NCI-H146 treated with DMSO at 0.1 percent for 48 hours (cell line): Measurements from ENCODE around the gene TMEM259.

Source experiments
- DNase-seq: peaks from one replicate; lab custom pipeline; 2025; ENCODE audit not compliant: unreplicated experiment; lab: John Stamatoyannopoulos, UW

TMEM259 gene

DNA sequence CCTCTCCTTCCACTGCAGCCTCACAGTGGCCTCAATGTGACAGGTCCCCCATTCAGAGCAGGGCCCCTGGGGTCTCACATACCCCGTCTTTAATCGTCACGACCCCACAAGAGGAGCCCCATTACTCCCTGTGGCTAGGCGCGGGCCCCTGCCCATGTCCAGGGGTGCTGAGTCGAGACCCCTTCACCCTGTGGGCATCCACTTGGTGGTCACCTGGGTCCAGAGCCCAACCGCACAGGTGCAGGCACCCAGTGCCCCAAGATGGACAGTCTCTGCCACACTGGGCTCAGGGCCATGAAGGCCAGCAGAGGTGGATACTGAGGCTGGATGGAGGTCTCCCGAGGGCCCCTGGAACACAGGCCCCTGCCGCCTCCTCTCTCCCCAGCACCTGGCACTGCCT, 3.0 kb downstream of the TMEM259 start:
- DNase-seq, result no peak

DNA sequence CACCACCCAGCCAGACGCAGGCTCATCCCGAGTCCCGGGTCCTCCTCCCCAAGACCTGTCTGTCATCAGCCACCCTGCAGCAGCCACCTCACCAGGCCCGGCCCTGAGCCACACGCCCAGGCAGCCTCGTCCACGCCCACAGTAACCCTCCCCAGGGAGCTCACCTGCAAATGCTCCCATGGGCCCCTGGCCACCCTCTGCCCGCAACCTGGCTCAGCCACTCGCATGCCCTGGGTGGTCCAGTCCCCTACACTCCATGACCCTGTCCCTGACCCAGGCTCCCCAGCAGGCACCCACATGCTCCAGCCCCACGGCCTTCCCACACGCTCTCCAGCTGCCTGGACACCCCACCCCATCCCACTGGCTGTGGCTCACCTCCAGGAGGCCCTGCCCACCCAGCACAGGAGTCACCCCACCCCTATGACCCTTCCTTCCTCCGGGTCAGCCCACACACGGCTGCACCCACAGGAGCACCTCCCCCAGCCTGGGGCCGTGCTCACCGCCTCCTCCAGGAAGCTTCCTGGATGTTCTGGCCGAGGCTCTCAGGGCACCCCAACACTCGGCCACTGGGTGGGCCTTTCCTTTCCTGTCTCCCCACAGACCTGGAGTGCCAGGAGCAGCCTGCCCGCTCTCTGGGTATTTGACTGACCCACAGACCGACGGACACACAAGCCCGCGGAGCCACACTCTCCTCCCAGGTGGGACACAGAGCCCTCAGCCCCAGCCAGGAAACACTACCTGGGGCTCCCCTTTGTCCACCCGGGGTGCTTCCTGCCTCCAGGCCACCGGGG, 3.6 kb downstream of the TMEM259 start:
- no peak for DNase-seq

DNA sequence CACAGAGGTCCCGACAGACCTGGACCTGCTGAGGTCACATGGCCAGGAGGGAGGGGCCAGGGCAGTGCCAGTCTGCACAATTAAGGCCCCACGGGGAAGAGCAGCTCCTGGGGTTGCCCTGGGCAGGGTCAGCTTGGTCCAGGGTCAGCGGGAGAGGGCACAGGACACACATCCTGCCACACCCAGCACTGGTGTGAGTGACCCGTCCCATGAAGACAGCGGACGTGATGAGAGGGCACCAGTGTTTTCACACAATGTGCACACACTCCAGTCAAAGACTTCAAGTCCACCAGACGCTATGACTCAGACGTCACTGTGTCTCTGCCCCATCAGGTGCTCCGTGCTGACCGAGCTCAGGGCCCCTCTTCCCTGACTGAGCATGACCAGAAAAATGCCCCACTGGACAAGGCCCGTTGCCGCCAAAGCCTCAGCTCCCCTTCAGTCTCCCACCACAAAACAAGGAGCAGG, 4.2 kb downstream of the TMEM259 start:
- no peak for DNase-seq

DNA sequence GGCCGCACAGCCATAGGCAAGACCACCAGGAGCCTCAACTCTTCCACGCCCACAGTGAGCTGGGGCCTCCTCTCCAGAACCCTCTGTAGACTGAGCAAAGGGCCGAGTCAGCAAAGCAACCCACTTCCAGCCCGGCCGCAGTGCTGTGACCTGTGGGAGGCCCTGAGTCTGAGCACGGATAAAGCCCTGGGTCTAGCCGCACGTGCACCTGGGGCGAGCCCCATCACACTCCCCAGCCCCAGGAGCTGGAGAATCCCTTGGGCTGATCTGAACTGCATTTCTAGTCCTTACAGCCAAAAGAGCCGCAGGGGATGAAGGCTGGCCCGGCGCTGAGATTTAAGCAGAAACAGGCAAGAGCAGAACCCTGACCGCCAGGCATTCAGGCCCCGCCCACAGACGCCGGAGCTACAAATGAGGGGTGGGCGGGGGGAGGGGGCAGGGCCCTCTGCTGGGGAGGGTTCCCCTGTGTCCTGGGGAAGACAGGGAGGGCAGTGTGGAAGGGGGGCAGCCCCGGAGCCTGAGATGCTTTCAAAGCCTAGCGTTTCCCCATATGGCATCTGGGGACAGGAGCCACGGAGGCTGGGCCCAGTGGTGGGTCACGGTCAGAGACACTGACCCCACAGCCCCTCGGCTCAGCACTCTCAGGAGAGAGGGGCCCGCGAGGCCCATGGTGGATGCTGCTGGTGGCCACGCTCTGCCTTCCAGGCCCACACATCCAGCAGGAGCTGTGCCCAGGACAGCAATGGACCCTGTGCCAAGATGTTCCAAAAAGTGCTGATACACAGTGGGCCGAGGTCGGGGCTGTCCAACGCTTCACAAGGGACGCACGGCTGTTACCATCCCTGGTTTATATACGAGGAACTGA, 4.9 kb downstream of the TMEM259 start:
- DNase-seq, result no peak

DNA sequence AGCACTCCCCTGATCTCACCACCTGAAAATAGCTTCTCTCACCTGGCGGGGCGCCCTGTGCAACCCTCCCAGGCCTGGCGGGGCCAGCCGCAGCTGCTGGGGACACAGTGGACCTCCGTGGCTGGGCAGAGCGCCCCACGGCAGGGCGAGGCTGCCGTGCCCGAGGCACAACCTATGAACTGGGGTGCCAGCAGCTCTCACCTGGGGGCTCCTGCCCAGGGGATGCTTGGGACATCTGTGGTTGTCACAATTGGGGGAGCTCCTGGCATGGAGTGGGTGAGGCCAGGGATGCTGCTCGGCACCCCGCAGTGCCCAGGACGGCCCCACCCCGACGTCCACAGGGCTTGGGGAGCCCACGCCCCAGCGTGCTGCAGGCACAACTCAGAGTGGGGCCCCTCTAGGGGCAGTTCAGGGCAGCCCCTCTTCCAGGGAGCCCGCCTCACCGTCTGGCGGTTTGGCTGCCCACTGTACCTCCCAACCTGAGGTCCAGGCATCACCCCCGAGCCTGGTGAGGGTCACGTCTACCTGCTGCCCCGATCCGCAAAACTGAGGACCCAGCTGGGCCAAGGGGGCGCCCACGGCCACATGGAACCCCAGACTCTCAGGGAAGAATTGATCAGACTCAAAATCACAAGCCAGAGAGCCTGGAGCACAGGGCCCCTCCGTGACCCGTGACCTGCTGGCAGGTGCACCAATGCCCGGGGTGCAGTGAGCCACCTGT, 5.7 kb downstream of the TMEM259 start:
- DNase-seq, result no peak

DNA sequence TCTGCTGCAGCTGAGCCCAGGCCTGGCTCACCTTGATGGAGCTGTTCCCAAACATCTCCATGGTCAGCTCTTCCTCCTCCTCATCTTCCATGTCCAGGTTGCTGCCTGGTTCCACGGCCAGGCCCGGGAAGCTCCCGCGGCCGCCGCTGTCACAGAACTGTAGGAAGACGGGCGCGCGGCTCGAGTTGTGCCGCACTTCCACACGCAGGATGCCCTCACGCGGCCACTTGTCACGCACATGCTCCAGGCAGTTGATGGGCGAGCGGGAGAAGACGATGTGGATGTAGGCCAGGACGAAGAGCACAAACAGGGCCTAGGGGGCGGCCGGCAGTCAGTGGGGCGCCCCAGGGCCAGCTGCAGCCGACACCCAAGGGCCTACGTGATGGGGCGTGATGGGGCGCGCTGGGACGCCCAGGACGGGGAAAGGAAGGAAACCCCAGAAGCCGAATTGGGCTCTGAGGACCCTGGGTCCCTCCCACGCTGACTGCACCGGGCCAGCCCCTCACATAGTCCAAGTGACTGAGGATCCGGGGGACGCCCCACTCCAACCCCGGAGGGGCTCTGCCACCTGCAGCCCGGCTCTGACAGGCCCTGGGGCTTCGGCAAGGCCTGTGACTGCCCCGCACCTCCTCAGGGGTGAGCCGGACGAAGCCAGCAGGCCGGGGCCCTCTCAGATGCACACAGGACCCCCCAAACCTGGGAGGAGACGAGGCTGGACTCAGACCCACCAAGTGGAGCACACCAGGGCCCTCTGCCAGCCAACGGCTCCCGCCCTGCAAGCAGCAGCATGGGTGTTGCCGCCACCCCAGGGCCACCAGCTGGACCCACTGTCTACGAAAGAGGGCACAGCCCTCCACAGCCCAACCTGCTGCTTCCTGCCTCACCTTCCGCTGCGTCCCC, 6.5 kb downstream of the TMEM259 start:
- DNase-seq, result no peak

DNA sequence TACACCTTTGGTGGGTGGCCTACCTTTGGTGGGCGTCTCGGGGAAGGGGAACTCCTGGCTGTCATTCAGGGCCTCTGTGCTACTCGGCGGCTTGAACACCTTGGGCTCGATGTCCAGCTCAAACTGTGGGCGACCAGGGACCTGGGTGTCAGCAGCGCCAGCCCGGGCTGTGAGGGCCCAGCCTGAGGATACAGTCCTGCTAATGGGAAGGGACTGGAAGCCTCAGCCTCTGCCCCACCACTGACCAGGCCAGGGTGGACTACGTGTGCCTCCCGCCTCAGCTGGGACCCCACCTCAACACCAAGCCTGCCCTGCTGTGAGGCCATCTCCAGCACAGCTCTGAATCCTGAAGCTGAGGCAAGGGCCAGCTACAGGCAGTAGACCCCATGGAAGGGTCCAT, 7.7 kb downstream of the TMEM259 start:
- no peak for DNase-seq

DNA sequence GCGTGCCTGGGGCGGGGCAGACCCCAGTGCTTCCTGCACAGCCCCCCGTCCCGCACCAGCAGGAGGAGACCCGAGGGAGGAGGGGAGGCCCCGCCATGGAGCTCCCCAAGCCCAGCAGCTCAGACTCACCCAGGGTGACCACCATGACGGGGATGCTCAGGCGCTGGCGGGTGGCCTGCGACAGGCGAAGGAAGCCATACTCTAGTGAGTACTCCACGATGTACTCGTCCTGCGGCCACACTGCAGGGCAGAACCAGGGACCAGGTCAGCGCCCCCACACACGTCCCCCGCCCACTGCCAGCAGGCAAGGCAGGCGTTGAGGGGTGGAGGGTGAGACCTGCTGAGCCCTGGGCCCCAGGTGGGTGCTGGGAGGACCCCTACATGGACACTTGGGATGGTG, 8.6 kb downstream of the TMEM259 start:
- no peak for DNase-seq

DNA sequence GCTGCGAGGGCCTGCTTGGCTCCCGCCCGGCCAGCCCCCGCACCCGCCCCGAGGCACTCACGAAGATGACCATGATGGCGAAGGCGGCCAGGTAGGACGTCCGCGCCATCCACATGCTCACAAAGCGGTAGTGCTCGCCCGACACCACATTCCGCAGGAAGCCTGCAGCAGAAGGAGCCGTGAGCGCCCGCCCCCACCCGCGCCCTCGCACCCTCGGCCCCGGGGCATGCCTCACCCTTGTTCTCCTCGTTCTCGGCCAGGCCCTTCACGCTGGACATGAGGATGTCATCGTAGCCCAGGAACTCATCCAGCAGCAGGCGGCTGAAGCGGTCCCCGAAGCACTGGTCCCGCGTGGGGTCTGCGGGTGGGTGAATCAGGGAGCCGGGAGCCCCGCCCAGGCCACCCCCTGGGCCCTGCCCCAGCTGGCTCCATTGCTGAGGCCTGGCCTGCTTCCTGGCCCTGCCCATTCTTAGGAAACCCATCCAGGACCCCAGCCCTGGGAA, 9.0 kb downstream of the TMEM259 start:
- DNase-seq, result no peak

DNA sequence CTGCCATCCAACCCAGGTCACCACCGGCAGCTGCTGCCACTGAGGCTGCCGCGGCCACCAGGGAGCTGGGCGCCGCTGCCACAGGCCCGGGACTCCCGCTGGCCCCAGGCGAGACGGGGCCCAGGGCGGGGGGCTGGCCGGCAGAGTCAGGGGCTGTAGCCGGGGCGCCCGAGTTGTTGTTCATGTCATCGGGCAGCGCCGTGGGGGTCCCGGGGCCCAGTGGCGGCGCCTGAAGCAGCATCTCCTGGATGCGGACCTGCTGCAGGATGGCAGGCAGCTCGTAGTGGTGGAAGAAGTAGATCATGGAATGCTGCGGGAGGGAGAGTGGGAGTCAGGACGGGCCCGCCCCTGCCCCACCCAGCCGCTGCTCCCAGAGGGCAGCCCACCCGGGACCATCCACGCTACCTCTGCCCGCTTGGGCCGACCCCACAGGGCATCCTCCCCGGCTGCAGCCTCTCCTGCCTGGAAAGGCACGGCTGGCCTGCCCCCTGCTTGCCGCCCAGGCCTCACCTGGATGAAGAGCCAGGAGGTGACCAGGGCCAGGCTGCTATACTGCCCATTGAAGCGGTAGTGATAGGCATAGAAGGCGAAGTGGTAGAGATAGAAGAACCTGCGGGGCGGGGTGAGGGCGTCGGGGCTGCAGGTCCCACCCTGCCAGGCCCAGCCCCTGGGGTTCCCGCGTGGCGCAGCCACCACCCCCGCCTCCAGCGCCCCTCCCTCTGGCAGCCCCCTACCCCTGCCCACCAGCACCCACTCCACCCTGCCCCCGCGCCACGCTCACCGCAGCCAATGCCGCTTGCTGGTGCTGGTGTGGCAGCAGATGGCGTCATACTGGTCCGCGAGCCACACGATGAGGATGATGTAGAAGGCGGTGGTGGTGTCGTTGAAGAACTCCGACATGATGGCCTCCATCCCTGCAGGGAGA, 10.1 kb downstream of the TMEM259 start:
- no peak for DNase-seq

DNA sequence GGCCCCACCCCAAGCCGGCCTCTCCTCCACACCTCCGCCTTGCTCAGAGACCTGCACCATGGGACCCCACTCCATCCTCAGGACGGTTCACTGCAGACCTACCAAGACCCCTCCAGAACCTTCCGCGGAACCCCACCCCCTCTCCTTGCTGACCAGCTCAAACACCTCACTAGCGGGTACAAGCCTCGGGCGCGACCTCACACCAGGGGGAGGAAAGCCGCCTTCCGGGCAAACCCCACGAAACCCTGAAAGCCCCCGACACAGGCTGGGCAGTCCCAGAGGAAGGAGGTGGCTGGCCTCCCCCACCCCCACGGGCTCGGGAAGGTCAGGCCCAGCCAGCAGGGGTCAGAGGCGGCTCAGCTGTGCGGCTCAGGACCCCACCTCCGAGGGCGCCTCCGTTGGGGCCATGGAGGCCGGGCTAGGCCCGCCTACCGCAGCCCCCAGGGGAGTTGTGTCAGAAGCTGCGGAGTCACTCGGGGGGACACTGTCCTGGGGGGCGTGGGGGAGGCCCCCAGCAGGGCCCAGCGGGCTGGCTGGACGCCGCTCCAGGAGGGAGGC, 10.9 kb downstream of the TMEM259 start:
- DNase-seq, result no peak

DNA sequence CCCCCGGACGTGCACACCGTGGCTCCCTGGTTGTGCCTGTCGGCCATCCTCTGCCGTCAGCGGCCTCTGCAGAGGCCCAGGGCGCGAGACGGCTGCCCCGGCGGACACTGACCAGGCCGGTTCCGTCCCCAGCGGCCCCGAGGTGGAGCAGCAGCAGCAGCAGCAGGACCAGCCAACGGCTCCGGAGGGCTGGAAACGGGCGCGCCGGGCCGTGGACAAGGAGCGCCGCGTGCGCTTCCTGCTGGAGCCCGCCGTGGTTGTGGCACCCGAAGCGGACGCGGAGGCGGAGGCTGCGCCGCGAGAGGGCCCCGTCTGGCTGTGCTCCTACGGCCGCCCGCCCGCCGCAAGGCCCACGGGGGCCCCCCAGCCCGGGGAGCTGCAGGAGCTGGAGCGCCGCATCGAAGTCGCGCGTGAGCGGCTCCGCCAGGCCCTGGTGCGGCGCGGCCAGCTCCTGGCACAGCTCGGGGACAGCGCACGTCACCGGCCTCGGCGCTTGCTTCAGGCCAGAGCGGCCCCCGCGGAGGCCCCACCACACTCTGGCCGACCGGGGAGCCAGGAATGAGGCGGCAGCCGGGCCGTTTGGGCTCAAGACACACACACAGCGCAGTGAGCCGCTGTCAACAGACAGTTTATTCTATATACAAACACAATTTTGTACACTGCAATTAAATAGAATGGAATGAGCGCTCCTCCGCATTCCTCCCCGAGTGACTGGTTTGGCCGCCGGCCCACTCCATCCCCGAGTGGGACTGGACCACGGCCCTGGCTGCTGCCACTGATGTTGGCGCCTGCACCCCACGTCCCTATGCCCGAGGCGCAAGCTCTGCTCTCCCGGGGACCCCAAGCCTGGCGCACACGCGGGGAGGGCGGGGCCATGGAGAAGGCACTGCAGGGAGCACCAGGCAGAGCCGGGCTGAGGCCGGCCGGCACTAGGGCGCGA, 11.6 kb downstream of the TMEM259 start:
- no peak for DNase-seq

DNA sequence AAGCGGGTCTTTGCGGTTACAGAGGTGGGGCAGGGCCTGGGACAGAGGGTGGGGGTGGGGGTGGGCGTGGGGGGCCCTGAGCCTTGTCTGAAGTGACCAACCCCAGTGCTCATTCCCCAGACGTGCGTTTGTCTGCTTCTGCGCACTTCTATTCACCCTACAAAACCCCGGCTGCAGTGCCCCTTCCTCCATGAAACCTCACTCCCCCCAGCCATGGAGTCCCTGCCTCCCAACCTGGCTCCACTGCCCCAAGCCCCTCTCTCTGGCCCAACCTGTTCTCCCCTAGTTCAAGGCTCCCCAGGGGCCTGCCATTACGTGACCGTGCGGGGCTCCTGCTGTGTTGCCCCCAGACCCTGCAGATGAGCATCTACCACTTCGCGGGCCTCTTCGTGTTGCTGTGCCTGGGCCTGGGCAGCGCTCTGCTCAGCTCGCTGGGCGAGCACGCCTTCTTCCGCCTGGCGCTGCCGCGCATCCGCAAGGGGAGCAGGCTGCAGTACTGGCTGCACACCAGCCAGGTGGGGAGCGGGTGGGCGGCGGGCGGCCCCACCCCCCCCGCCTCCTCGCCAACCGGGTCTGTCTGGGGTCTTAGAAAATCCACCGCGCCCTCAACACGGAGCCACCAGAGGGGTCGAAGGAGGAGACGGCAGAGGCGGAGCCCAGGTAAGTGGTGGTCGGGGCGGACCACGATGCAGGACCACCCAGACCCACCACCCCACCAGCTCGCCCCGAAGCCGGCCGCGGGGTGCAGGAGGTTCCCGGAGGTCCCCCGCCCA, 12.5 kb downstream of the TMEM259 start:
- DNase-seq, result no peak

DNA sequence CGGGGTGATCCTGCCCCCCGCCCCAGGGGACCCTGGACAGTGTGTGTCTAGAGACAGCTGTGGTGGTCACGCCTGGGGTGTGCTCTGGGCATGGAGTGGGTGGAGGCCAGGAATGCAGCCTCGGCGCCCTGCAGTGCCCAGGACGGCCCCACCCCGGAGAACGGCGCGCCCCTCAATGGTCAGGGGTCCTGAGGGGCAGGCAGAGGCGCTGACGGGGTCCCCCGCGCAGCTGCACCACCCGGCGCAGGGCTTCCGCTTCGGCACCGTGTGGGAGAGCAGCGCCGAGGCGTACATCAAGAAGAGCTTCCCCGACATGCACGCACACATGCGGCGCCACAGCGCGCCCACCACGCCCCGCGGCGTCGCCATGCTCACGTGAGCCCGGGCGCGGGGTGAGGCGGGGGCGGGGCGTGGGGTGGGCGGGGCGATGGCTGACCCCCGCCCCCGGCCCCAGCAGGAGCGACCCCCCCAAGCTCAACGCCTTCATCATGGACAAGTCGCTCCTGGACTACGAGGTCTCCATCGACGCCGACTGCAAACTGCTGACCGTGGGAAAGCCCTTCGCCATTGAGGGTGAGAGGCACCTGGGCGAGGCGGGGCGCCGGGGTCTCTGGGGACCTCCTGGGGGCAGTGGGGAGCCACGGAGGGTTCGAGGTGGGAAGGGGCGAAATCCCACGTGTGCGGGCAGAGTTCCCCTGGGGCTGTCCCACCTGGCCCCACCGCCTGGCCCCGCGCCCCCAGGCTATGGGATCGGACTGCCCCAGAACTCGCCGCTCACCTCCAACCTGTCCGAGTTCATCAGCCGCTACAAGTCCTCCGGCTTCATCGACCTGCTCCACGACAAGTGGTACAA, 13.3 kb downstream of the TMEM259 start:
- DNase-seq, result no peak

DNA sequence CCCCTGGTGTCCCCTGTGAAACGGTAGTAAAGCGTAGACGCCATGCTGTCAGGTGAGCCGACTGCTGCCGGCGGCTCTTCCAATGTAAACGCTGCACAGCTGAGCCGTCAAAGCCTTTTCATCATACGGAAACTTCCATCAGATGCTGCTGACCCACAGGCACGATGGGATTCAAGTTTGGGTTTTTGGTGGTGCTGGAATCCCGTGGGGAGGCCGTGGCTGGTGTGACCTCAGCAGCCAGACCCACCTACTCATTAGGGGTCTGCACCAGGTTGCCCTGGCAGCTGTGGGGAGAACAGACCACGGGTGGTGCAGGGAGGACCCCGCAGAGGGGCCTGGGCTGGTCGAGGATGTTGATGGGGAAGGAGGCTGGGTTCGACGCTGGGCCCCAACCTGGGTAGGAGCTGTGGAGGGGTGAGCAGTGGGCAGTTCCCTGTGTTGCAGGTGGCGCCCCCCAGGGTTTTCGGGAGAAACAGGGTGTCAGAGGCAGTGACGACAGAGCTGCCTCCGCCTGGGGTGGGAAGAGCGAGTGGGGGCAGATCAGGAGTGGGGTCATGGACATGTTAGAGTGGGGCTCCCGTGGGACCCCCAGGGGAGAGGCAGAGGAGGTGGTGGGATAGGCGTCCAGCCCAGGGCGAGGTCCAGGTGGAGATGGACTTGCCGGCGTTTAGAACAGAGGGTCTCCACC, 14.1 kb downstream of the TMEM259 start:
- no peak for DNase-seq
